Fibroblast of peridontal ligament (primary cell): Measurements from ENCODE around the gene SULT1A1.

Experiments
- DNase-seq: peaks from one replicate; pipeline ENCODE4 v3.0.0-alpha.2; 2010; ENCODE audit errors: extremely low read depth

Gene SULT1A1

GRCh38 chr16:28558456-28558855 is 51.4 kb downstream of the SULT1A1 start:
- DNase-seq = no peak

GRCh38 chr16:28556914-28557320 is 52.9 kb downstream of the SULT1A1 start:
- DNase-seq = no peak

GRCh38 chr16:28555561-28555960 is 54.3 kb downstream of the SULT1A1 start:
- no peak for DNase-seq
